PC-9 (cell line): ENCODE measurements around the gene AEBP1. TPM values are rescaled to one million over a fixed set of nuclear protein-coding genes. Genes with fewer than 3 reads are reported as not detected.

Experiments used
- BruUV-seq: library from RNA; stranded (reverse); fragments of 400-500 nt; replicated peaks from 2 replicates; lab custom pipeline; 2021; lab: Mats Ljungman, UMichigan
- CTCF ChIA-PET: fragments of 300-600 bp; sonication (Branson Sonifier 250); formaldehyde crosslinking; loops from one replicate; lab custom pipeline; 2022; ENCODE audit warnings: antibody characterized with exemption; lab: Charles Lee
- POLR2A ChIA-PET: fragments of 300-600 bp; sonication (Branson Sonifier 250); formaldehyde crosslinking; loops from one replicate; lab custom pipeline; 2022; ENCODE audit warnings: antibody characterized with exemption; ENCODE audit not compliant: unreplicated experiment; lab: Charles Lee
- DNase-seq, 2 experiments: peaks; one replicate each; pipeline versions ENCODE4 v3.0.0 to v3.0.0-alpha.2; 2015 to 2022; ENCODE audit warnings: mixed read lengths in 1 of 2
- H2AFZ ChIP-seq: fragments of 200-600 bp; sonication (generic); 2 replicates; pipeline ENCODE4 v1.8.1; 2017; ENCODE audit warnings: antibody characterized with exemption
- H3F3A ChIP-seq: fragments of 200-600 bp; sonication (generic); 2 replicates; pipeline ENCODE4 v1.8.1; 2017; ENCODE audit warnings: antibody characterized with exemption, mild to moderate bottlenecking, low read depth; ENCODE audit not compliant: insufficient read depth
- H3K27ac ChIP-seq: fragments of 200-600 bp; sonication (generic); 2 replicates; pipeline ENCODE4 v1.6.1; 2016; ENCODE audit warnings: mixed run types
- H3K27me3 ChIP-seq: fragments of 200-600 bp; sonication (generic); 2 replicates; pipeline ENCODE4 v1.6.1; 2016; ENCODE audit warnings: low read depth, mixed run types; ENCODE audit not compliant: insufficient read depth
- H3K36me3 ChIP-seq: fragments of 200-600 bp; sonication (generic); 2 replicates; pipeline ENCODE4 v1.6.1; 2016; ENCODE audit warnings: low read depth, mixed run types
- H3K4me1 ChIP-seq: fragments of 200-600 bp; sonication (generic); replicated peaks from 2 replicates; pipeline ENCODE4 v1.6.1; 2016; ENCODE audit warnings: mixed run types; ENCODE audit not compliant: insufficient read depth
- H3K4me2 ChIP-seq: fragments of 200-600 bp; sonication (generic); 2 replicates; pipeline ENCODE4 v1.6.1; 2017; ENCODE audit warnings: mixed run types
- H3K4me3 ChIP-seq: fragments of 200-600 bp; sonication (generic); 2 replicates; pipeline ENCODE4 v1.6.1; 2016; ENCODE audit warnings: mixed run types
- H3K79me2 ChIP-seq: fragments of 200-600 bp; sonication (generic); 2 replicates; pipeline ENCODE4 v1.6.1; 2017; ENCODE audit warnings: low read depth, mixed run types
- H3K9me2 ChIP-seq: fragments of 200-600 bp; sonication (generic); 2 replicates; pipeline ENCODE4 v1.8.1; 2017; ENCODE audit warnings: mild to moderate bottlenecking; ENCODE audit not compliant: insufficient read depth
- H3K9me3 ChIP-seq: fragments of 200-600 bp; sonication (generic); 2 replicates; pipeline ENCODE4 v1.8.1; 2016; ENCODE audit warnings: low read depth; ENCODE audit not compliant: insufficient read depth
- H4K20me1 ChIP-seq: fragments of 200-600 bp; sonication (generic); 2 replicates; pipeline ENCODE4 v1.8.1; 2017; ENCODE audit not compliant: insufficient read depth
- EZH2 ChIP-seq: fragments of 200-600 bp; sonication (generic); IDR thresholded peaks from 2 replicates; pipeline ENCODE4 v1.8.0; 2017; ENCODE audit warnings: antibody characterized with exemption, low read depth
- intact Hi-C: fragments of 100-400 bp; cut with micrococcal nuclease; formaldehyde crosslinking; loops from one replicate; pipeline ENCODE4 v1.10.0; 2022; ENCODE audit not compliant: unreplicated experiment
- total RNA-seq: library from RNA; stranded (reverse); gene quantifications from 2 replicates; pipeline ENCODE4 v1.2.3, GENCODE V29; 2021
- TF ChIP-seq, protein P1 (sequence below): fragments of 200-600 bp; sonication (generic); conservative IDR thresholded peaks from 2 replicates; pipeline ENCODE4 v1.6.1; 2017; ENCODE audit warnings: mixed run types, antibody characterized with exemption, mild to moderate bottlenecking, moderate library complexity

AEBP1 gene
- total RNA-seq, 1 experiment from 2014 or later, result 0.33 TPM

DNA sequence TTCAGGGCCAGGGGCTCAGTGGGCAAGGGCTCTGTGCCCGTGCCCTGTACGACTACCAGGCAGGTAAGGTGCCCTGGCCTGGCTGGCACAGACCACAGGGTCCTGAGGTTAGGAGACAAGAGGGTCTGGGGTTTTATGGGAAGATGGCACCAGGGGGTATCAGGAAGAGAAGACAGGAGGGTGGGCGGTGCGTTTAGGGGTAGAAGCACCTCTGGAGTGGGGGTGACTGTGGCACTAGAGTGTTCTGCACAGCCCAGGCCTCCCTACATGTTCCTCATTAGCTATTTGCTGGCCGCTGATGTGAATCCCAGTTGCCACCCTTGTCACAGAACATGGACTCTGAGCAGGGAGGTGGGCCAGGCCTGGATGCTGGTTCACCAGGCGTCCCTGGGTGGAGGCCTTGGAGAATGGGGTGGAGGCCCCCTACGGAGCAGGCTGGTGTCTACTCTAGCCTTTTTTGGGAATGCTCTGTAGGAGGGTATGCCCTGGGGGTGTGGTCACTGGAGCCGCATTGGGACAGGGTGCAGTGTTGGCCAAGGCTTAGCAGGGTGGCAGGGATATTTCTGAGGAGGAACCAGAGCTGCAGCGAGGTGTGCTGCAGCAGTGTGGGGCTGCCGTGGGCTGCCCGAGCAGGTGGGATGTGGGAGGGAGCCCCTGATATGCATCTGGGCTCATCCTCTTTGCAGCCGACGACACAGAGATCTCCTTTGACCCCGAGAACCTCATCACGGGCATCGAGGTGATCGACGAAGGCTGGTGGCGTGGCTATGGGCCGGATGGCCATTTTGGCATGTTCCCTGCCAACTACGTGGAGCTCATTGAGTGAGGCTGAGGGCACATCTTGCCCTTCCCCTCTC lies 43.8 kb upstream of the AEBP1 start:
- no peak for DNase-seq
- no peak for TF ChIP-seq EZH2
- TF ChIP-seq, protein P1, sequence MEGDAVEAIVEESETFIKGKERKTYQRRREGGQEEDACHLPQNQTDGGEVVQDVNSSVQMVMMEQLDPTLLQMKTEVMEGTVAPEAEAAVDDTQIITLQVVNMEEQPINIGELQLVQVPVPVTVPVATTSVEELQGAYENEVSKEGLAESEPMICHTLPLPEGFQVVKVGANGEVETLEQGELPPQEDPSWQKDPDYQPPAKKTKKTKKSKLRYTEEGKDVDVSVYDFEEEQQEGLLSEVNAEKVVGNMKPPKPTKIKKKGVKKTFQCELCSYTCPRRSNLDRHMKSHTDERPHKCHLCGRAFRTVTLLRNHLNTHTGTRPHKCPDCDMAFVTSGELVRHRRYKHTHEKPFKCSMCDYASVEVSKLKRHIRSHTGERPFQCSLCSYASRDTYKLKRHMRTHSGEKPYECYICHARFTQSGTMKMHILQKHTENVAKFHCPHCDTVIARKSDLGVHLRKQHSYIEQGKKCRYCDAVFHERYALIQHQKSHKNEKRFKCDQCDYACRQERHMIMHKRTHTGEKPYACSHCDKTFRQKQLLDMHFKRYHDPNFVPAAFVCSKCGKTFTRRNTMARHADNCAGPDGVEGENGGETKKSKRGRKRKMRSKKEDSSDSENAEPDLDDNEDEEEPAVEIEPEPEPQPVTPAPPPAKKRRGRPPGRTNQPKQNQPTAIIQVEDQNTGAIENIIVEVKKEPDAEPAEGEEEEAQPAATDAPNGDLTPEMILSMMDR, result no peak
- Histone ChIP-seq H3K4me3 (no peak overlapping the region), H3K79me2 (no peaks in the 10 kb centered on the region), H3K27ac (no peak overlapping the region), H3K4me2 (no peak overlapping the region), H3K27me3 (no peaks in the 10 kb centered on the region), H3K4me1 (no peaks in the 10 kb centered on the region), H3K9me3 (no peaks in the 10 kb centered on the region), H3K9me2 (no peaks in the 10 kb centered on the region), H3F3A (peaks cover 17% of the 10 kb centered on the region), H3K36me3 (peaks cover 12% of the 10 kb centered on the region; the same call in 1 of the 2 replicates), H4K20me1 (peaks cover 27% of the 10 kb centered on the region), H2AFZ (no peak overlapping the region)
- intact Hi-C loops, result no loop called here
- POLR2A ChIA-PET, result no interaction called here
- CTCF ChIA-PET, result no interaction called here
- no TSS peak for BruUV-seq

DNA sequence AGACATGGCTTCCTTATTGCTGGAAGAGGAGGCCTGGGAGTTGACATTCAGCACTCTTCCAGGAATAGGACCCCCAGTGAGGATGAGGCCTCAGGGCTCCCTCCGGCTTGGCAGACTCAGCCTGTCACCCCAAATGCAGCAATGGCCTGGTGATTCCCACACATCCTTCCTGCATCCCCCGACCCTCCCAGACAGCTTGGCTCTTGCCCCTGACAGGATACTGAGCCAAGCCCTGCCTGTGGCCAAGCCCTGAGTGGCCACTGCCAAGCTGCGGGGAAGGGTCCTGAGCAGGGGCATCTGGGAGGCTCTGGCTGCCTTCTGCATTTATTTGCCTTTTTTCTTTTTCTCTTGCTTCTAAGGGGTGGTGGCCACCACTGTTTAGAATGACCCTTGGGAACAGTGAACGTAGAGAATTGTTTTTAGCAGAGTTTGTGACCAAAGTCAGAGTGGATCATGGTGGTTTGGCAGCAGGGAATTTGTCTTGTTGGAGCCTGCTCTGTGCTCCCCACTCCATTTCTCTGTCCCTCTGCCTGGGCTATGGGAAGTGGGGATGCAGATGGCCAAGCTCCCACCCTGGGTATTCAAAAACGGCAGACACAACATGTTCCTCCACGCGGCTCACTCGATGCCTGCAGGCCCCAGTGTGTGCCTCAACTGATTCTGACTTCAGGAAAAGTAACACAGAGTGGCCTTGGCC lies 43.0 kb upstream of the AEBP1 start:
- no TSS peak for BruUV-seq
- no peak overlapping the region for H3K4me2 ChIP-seq

DNA sequence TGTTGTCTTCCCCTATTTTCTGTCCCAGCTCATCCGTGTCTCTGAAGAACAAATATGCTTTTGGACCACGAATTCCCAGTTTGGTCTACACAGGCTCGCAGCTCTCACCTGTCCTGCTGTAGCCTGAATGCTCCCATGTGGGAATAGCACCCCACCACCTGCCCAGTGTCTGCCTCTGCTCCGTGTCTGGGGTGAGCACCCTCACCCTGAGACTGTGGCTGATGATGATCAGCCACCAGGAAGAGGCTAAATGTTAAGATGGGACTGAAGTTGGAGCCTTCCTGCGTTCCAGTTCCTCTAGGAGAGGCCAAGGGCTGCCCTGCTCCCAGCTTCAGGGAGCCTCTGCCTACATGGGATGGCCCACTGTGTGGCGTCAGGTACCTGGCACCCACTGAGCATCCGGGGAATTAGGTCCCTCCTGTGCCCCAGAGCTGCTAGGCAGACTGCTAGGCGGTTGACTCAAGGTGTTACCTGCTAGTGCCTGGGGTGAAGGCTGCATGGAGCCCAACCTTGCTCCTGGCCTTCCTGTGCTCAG lies 42.4 kb upstream of the AEBP1 start:
- intact Hi-C loops, result no loop called here
- no peaks in the 10 kb centered on the region for H3K9me3 ChIP-seq
- no peak for TF ChIP-seq EZH2
- TF ChIP-seq, protein P1, result no peak
- H3K4me1 ChIP-seq, result no peaks in the 10 kb centered on the region
- H3K36me3 ChIP-seq, result peaks cover 12% of the 10 kb centered on the region; the same call in 1 of the 2 replicates
- H4K20me1 ChIP-seq, result peaks cover 24% of the 10 kb centered on the region; the same call in 1 of the 2 replicates
- ChIA-PET POLR2A (no interaction called here), CTCF (no interaction called here)
- no peaks in the 10 kb centered on the region for H3K27me3 ChIP-seq
- no peak overlapping the region for H3K4me3 ChIP-seq
- no peak overlapping the region for H2AFZ ChIP-seq
- no peak for DNase-seq
- no peaks in the 10 kb centered on the region for H3K79me2 ChIP-seq
- H3F3A ChIP-seq, result peaks cover 28% of the 10 kb centered on the region
- H3K27ac ChIP-seq, result no peak overlapping the region
- no peak overlapping the region for H3K4me2 ChIP-seq
- no peaks in the 10 kb centered on the region for H3K9me2 ChIP-seq
- no TSS peak for BruUV-seq

More for the DNA sequence above, 43.0 kb upstream of the AEBP1 start:
- no peak overlapping the region for H3K27ac ChIP-seq
- peaks cover 24% of the 10 kb centered on the region for H4K20me1 ChIP-seq
- TF ChIP-seq, protein P1, result no peak
- TF ChIP-seq EZH2, result no peak
- no peaks in the 10 kb centered on the region for H3K9me2 ChIP-seq
- peaks cover 12% of the 10 kb centered on the region; the same call in 1 of the 2 replicates for H3K36me3 ChIP-seq
- CTCF ChIA-PET, result no interaction called here
- intact Hi-C loops, result no loop called here
- H3K4me3 ChIP-seq, result no peak overlapping the region
- H3K4me1 ChIP-seq, result no peaks in the 10 kb centered on the region
- H3K9me3 ChIP-seq, result no peaks in the 10 kb centered on the region
- no peak for DNase-seq
- no peak overlapping the region for H2AFZ ChIP-seq
- POLR2A ChIA-PET, result no interaction called here
- no peaks in the 10 kb centered on the region for H3K79me2 ChIP-seq
- H3K27me3 ChIP-seq, result no peaks in the 10 kb centered on the region
- H3F3A ChIP-seq, result peaks cover 22% of the 10 kb centered on the region
